ENCODE results near the gene FDXR. TPM values are rescaled to one million over a fixed set of nuclear protein-coding genes. Genes with fewer than 3 reads are reported as not detected.

The FDXR gene
- total and polyA plus RNA-seq, 9 of the 15 experiments (the other 6 are each of a cell fraction or from before 2014, with no cell fraction given): 0.89 to 70.7 (median 30.9) TPM

GRCh38 chr17:74892974-74893911 is 20.4 kb upstream of the FDXR start, which contains the start of gene FADS6:
TSS of gene FADS6 (minus strand) at chr17:74893633. CDS start at chr17:74893595, 38 bp downstream.
- Histone ChIP-seq H3K79me2 (ENCODE audit: control insufficient read depth, insufficient read depth, low read length) (no peaks in the 10 kb centered on the region), H4K20me1 (replicated peaks; ENCODE audit: control insufficient read depth, insufficient read depth, low read length) (peaks cover 8% of the 10 kb centered on the region; the same call in 1 of the 2 replicates), H3K4me1 (replicated peaks in 1 of 2; ENCODE audit: control insufficient read depth in 2 of 2, insufficient read depth in 2 of 2, low read length in 2 of 2) (peaks cover 0 to 22% of the 10 kb centered on the region in 2 experiments; a peak in 2 of 5 replicates), H3K36me3 (ENCODE audit: control insufficient read depth, insufficient read depth, low read length) (no peaks in the 10 kb centered on the region), H3K9me3 (replicated peaks; ENCODE audit: control insufficient read depth, insufficient read depth, low read depth, low read length) (no peaks in the 10 kb centered on the region), H3K9ac (ENCODE audit: insufficient read depth in 1 of 2, low read depth in 2 of 2, low read length in 2 of 2) (peak within 1 kb of the TSS in 1 of 2 experiments; percentile 65; a peak in 2 of 4 replicates), H3K4me2 (ENCODE audit: insufficient read depth, low read length) (peak within 1 kb of the TSS; percentile 37), H3K27ac (ENCODE audit: extremely low read depth, low read depth, low read length) (no peak within 1 kb of the TSS), H3K27me3 (ENCODE audit: control insufficient read depth in 2 of 2, insufficient read depth in 2 of 2, low read length in 2 of 2) (peaks cover 22 to 49% of the 10 kb centered on the region in 2 experiments; a peak in 4 of 5 replicates), H3K9me1 (ENCODE audit: control insufficient read depth, insufficient read depth, low read length) (no peaks in the 10 kb centered on the region), H3K4me3 (0 out of 2 replicates have a peak within 1 kb of the TSS, but pooled peaks have one; percentile 13), H2AFZ (ENCODE audit: low read depth, low read length) (0 out of 2 replicates have a peak within 1 kb of the TSS, but pooled peaks have one; percentile 38)
- TF ChIP-seq ZNF431 (CRISPR knock-in tag; IDR thresholded peaks at IDR 0.05) (no peak), SAFB (IDR thresholded peaks at IDR 0.05; ENCODE audit: borderline replicate concordance, low read depth, low read length) (peak; percentile 65; the same call in 1 of the 2 replicates), NR2C2 (CRISPR knock-in tag; IDR thresholded peaks at IDR 0.05) (no peak), NR2C2 (tag; IDR thresholded peaks at IDR 0.05) (peak; percentile 74), PTBP1 (IDR thresholded peaks at IDR 0.05; ENCODE audit: low read depth, low read length) (no peak), ZZZ3 (IDR thresholded peaks at IDR 0.05) (no peak), L3MBTL2 (IDR thresholded peaks at IDR 0.05) (0 out of 2 replicates have a peak, but pooled peaks have one; percentile 41), EGR1 (conservative IDR thresholded peaks at IDR 0.05) (0 out of 2 replicates have a peak, but pooled peaks have one; percentile 8), SMAD3 (CRISPR knock-in tag; conservative IDR thresholded peaks at IDR 0.05) (no peak), POLR2G (IDR thresholded peaks at IDR 0.05; ENCODE audit: low read depth, low read length) (no peak), ZEB2 (IDR thresholded peaks at IDR 0.05) (no peak), USF1 (CRISPR knock-in tag; IDR thresholded peaks at IDR 0.05) (peak; percentile 29; the same call in 1 of the 2 replicates), ETS2 (tag; IDR thresholded peaks at IDR 0.05; ENCODE audit: borderline replicate concordance, poor library complexity, severe bottlenecking) (no peak)
- BruUV-seq (replicated peaks): no TSS peak
- ATAC-seq (peak; percentile 81), FAIRE-seq (no peak), DNase-seq (ENCODE audit: extremely low read depth in 1 of 4, low spot score in 3 of 4) (peak in 2 of 4 experiments; percentile 75 to 77)
- WGBS (ENCODE audit: insufficient coverage, low coverage, missing lambda C conversion rate): 14% methylated on average over 31 of the region's 86 CpGs
- POLR2A ChIA-PET: interaction anchor here (0.6 to 1.7 kb wide), 5 partner anchors 13 to 1298 kb away, joined by 3 to 8 read pairs (median 3); no protein-coding TSS in a partner anchor
- in situ Hi-C loops (cut with MboI) (no loop called here), intact Hi-C loops (cut with micrococcal nuclease) (no loop called here)
- CTCF ChIA-PET (ENCODE audit: low intra/inter-chr PET ratio): interaction anchor here (0.6 kb wide), 2 partner anchors 17 to 362 kb away, joined by 3 read pairs; partner anchors contain the start of gene CD300LB
